ENCODE measurements around the gene KRT2.

- TF ChIP-seq POLR2A (IDR thresholded peaks at IDR 0.05) (no peak), POLR2AphosphoS5 (IDR thresholded peaks at IDR 0.05) (no peak)
Observed at GRCh38 chr12:52636592-52637258, 15.3 kb downstream of the KRT2 start.
